GM19025 (cell line): ENCODE measurements around the gene HMBS.
"Not testable (repeated sequence)": the region's sequence is repeated elsewhere in the genome, so short reads cannot be mapped to it uniquely, and the experiment has no call there.

Source experiments
- ATAC-seq: cut with Tn5 transposase; IDR thresholded peaks from one replicate; pipeline ENCODE4 v1.9.1; 2021; ENCODE audit warnings: mild to moderate bottlenecking, low read depth, moderate library complexity; ENCODE audit not compliant: unreplicated experiment

The HMBS gene

GRCh38 chr11:119100994-119101758, 16.5 kb downstream of the HMBS start:
- ATAC-seq = no peak

DNA sequence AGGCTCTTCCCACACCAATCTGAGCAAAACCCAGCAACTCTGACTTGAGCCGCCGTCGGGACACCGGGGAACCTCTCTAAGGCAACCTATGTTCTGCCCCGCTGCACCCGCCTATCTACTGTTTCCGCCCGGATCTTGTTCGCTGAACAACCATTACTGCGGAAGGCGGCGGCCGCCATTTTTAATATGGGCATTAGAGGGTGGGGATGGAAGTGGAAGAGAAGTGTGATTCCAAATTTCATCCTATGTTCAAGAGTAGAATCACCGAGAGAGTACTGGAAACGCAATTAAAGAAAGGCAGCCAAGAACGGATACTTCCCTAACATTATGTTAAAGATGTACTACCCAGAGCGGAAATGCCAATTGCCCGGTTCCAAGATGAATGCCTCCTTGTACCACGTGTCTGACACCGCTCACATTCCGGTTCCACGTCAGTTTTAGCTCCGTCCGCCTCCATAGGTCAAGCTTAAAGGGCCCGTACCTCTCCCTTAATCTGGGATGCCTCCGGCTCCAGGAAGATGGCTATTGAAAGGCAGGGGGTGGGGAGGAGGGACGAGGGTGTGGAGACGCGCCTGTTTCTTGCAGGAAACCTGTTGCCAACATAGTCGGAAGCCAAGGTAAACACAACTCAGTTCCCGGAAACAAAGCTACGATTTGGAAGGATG, 17.2 kb downstream of the HMBS start, which contains the start of gene DPAGT1:
TSS of gene DPAGT1 (minus strand) at position 95 of the 665 bp plus-strand sequence. CDS start 198 bp downstream, outside the sequence.
- peak; percentile 84 for ATAC-seq

- ATAC-seq = not testable (repeated sequence)
Observed at GRCh38 chr11:119103161-119103664, 18.5 kb downstream of the HMBS start.

DNA sequence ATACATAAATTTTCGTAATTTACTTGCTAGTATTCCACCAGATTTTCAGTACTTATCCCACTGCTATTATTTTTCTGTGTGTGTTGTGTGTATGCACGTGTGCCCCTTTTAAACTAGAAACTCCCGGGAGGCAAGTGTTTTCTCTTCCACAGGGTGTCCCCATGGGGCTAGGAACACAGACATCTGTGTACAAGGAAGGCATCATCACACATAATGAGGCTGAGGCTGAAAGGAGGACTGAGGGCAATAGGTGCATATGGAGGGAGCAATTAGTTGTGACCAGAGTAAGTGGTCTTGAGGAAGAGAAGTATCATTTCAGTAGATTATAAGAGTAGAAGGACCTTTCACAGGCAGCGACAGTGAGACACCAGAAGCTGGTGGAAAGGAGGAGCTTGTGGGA, 19.1 kb downstream of the HMBS start:
- no peak for ATAC-seq

- ATAC-seq = peak; percentile 76
Observed at GRCh38 chr11:119106564-119107537, 22.2 kb downstream of the HMBS start, which contains the start of gene C2CD2L. Gene C2CD2L (plus strand): TSS chr11:119107344. CDS start chr11:119107742, 398 bp downstream.

DNA sequence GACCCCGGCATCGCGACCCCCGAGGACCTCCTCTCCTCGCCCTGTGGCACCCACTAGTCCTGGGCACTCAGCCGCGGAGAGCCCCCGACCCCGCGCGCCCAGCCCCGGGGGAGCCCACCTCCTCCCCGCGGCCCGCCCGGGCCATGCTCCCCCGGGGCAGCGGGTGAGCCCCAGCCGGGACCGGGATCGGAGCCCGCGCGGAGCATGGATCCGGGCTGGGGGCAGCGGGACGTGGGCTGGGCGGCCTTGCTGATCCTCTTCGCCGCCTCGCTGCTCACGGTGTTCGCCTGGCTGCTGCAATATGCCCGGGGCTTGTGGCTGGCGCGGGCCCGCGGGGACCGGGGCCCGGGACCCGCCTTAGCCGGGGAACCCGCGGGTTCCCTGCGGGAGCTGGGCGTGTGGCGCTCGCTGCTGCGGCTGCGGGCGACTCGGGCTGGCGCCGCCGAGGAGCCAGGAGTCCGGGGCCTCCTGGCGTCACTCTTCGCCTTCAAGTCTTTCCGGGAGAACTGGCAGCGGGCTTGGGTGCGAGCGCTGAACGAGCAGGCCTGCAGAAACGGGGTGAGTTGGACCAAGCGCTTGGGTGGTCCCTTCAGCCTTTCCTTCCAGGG, 23.0 kb downstream of the HMBS start:
- peak; percentile 22 for ATAC-seq

- ATAC-seq = no peak
Observed at GRCh38 chr11:119108146-119108856, 23.6 kb downstream of the HMBS start.

- no peak for ATAC-seq
Observed at GRCh38 chr11:119108857-119109221, 24.2 kb downstream of the HMBS start.

GRCh38 chr11:119109843-119110242, 25.2 kb downstream of the HMBS start:
- no peak for ATAC-seq

DNA sequence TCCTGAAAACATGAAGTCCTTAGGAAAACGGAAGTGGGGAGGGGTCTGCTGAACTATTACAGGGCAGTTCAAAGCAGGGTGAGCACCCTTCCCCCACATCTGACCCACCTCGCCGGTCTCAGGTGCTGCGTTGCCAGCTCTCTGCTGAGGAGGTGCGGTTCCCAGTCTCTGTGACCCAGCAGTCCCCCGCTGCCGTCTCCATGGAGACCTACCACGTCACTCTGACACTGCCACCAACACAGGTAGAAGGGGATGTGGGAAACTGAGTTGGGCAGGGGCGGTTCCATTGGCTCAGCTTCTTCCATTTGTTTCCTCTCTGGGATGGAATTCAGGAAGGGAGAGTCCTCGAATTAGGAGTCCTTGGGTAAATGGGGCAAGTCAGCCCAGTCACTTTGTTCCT, 25.8 kb downstream of the HMBS start:
- no peak for ATAC-seq

GRCh38 chr11:119111361-119111925, 26.8 kb downstream of the HMBS start:
- no peak for ATAC-seq

- ATAC-seq = no peak
Observed at GRCh38 chr11:119112314-119113020, 27.8 kb downstream of the HMBS start.

DNA sequence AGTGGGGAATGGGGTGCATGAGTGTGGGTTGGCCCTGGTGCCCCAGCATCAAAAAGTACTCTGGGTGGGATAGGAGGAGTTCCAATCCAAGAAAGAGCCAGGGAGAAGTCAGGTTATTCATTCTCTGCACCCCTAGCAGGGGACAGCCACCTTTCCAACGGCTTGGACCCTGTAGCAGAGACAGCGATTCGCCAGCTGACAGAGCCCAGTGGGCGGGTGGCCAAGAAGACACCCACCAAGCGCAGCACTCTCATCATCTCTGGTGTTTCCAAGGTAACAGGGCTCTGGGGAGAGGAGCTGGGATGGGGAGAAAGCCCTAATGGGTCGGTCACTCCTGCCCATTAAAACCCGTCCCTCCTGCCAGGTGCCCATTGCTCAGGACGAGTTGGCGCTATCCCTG, 29.0 kb downstream of the HMBS start:
- ATAC-seq = no peak

- no peak for ATAC-seq
Observed at GRCh38 chr11:119114351-119114750, 29.7 kb downstream of the HMBS start.

DNA sequence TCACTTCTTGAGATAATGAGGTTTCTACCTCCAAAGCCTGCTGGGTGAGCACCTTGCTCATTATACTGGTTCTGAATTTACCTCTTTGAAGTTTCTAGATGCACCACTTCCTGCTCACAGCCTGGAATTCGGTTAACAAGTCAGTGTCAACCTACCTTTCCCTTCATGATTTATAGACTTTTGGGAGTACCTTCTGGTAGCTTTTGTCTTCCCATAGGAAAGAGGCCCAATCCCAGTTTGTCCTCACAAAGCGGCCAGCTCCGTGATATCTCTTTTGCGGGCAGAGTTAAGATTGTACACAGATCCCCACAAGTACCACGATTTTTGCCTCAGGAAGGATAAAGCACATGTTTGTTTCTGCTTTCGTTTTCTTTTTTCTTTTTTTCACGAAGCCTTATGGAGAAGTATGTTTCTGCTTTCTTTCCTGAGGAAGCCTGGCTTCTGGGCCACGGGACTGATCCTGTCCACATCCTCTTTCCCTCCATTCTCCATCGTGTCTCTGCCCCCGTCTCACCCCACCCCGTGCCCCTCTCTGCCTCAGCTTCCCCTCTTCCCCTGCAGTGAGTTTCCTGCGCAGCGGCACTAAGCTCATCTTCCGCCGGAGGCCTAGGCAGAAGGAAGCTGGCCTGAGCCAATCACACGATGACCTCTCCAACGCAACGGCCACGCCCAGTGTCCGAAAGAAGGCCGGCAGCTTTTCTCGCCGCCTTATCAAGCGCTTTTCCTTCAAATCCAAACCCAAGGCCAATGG, 31.0 kb downstream of the HMBS start:
- no peak for ATAC-seq

GRCh38 chr11:119116235-119116594, 31.5 kb downstream of the HMBS start:
- no peak for ATAC-seq

- no peak for ATAC-seq
Observed at GRCh38 chr11:119116601-119117000, 31.9 kb downstream of the HMBS start.
